Measurements from ENCODE around the gene JTB. TPM values are rescaled to one million over a fixed set of nuclear protein-coding genes. Genes with fewer than 3 reads are reported as not detected.

JTB gene
- 80.6 and 85.5 TPM in 2 replicates for total RNA-seq

GRCh38 chr1:153977250-153978240 is at the start of gene JTB:
Gene JTB, minus strand, starts transcription at chr1:153977674. Its CDS starts 422 bp downstream, at chr1:153977252.

GRCh38 chr1:153990468-153991150 is 13.1 kb upstream of the JTB start, which contains the start of gene RPS27:
Gene RPS27, plus strand, starts transcription at chr1:153990762. Its CDS starts 35 bp downstream, at chr1:153990797.

GRCh38 chr1:153985941-153986761 is 8.7 kb upstream of the JTB start, which contains the start of gene RAB13:
Gene RAB13, minus strand, starts transcription at chr1:153986339. Its CDS starts 103 bp downstream, at chr1:153986236.

DNA sequence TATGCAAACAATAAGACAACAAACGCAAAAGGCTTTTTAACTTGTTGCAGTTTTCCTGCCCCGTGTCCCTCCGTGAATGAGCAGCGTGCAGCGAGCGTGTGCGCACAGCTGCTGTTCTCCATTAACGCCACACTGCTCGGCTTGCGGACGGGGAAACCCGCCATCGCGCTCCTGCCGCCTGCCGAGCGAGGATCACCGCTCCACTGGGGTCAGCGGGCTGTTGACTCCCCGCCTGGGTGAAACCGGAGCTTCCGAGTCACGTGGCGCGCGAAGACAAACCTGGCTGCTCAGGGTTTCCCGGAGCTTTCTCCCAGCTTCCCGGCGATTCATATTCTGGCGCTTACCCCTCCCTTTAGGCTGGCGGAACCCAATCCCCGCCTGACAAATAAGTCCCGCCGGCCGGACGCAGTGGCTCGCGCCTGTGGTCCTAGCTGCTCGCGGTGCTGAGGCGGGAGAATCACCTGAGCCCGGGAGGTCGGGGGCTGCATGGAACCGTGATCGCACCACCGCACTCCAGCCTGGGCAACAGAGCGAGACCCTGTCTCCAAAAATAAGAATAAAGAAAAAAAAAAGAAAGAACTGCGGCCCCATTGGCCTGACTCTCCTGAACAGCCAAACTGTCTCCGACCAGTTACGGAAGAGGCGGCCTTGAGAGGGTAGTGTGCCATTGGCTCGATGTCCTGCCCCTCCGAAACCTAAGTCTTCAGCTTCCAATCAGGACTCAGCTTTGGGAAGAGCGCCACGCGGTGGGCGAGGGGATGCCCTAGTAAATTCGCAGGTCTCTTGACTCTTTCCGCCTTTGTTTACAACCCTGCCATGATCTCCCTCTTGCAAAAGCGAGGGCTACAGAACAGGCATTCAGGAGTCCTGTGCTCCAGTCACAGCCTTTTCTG is 10.1 kb downstream of the JTB start, which contains the start of gene CREB3L4:
Gene CREB3L4, plus strand, starts transcription at position 796 of the 893 bp plus-strand sequence. CDS start 624 bp downstream, outside the sequence.

DNA sequence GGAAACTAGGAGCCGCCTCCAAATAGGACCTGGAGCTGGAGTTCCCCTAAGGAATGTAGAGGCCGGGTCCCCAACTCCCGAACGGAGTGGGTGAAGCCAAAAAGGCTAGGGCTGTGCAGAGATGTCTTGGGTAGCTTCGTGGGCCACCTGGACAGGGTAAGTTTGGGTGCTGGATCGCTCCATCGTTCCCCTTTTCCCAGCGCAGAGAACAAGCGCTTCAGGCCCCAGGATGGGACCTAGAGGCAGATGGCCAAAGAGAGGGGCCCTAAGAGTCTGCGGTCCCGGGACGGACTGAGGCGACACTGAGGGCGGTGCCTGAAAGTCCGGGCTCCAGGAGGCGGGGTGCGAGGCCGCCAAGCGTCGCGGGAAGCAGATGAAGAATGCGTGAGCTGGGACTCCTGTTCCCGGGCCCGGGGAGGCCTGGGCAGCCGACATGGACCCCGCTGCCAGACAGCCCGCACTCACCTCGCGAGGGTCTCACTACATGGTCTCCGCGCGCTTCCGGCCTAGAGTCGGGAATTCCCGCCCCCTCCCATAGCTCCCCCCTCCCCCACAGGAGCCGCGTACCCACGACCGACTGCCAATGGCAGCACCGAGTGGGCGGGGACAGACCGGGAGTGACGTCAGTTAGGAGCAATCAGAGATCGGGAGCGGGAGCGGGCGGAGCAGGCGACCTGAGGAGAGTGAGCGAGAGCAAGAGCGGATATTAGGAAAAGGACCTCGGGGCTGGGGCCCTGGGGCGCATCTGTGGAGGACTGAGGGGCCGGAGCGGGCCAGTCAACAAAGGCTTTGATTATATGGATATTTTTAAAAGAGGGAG is 14.2 kb downstream of the JTB start, which contains the start of gene SLC39A1:
Gene SLC39A1, minus strand, starts transcription at position 508 of the 820 bp plus-strand sequence. CDS start 822 bp downstream, outside the sequence.

DNA sequence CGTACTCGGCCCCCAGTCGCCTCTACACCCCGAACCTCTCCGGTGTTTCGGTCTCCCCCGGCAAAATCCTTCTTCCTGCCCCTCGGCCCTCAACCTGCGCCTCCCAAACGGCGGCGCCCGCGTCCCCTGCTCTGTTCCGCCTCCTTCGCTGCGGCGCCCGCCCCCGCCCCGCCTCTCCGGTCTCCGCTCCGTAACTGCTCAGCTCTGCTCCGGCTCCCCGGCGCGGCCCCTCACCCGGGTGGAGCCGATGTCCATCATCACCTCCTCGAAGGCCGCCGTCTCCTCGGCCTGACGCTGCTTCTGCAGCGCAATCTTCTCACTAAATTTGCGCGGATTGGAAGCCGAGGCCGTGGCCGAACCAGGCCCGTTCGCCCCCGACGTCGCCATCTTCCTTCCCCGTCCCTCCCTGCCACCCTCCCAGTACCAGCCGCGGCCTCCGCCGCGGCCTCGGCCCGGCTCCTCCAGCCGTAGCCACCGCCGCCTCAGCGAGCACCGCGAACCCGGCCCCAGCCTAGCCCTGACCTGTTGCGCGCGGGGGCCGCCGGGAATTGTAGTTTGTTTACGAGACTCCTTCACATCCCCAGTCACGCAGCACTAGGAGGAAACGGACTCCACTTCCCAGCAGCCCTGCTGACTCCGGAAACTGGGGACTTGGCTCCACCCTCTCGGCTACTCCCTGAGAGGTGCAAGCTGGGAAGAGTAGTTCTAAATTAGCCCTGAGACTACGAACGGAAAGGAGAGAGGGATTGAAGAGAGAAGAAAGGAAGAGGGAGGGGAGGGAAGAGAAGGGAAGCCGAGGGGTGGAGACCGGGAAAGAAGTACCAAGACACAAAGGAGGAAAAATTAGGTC is 19.1 kb downstream of the JTB start, which contains the start of gene CRTC2:
Gene CRTC2, minus strand, starts transcription at position 502 of the 850 bp plus-strand sequence. Its CDS starts 115 bp downstream, at position 387.

GRCh38 chr1:153946622-153947241 is 30.7 kb downstream of the JTB start, which contains the start of gene DENND4B:
Gene DENND4B, minus strand, starts transcription at chr1:153946718. Its CDS starts 2,344 bp downstream, at chr1:153944374.

Other genes with a start within 250 kb of the JTB start
- gene INTS3, start 249.6 kb downstream of the JTB start, total RNA-seq: 15.0 and 18.9 TPM in 2 replicates
- gene SLC27A3, start 202.3 kb downstream of the JTB start, total RNA-seq: 41.2 and 59.6 TPM in 2 replicates
- gene GATAD2B, start 54.7 kb downstream of the JTB start, total RNA-seq: 4.8 and 5.8 TPM in 2 replicates
- gene DENND4B, start 31.0 kb downstream of the JTB start, total RNA-seq: 8.5 and 9.0 TPM in 2 replicates
- 3.2 and 3.3 TPM in 2 replicates for gene CRTC2, start 19.1 kb downstream of the JTB start, total RNA-seq
- gene SLC39A1, start 14.1 kb downstream of the JTB start, total RNA-seq: 107 and 131 TPM in 2 replicates
- gene CREB3L4, start 9.8 kb downstream of the JTB start, total RNA-seq: 6.6 and 7.0 TPM in 2 replicates
- 71.4 and 84.1 TPM in 2 replicates for gene RAB13, start 8.7 kb upstream of the JTB start, total RNA-seq
- 1,857 and 2,280 TPM in 2 replicates for gene RPS27, start 13.1 kb upstream of the JTB start, total RNA-seq
- gene NUP210L, start 177.4 kb upstream of the JTB start, total RNA-seq: 0.11 and 0.17 TPM in 2 replicates
- gene TPM3, start 214.4 kb upstream of the JTB start, total RNA-seq: 347 and 394 TPM in 2 replicates
- not detected in 2 replicates for gene CFAP141, start 228.7 kb upstream of the JTB start, total RNA-seq
- 39.9 and 54.1 TPM in 2 replicates for gene UBAP2L, start 243.3 kb upstream of the JTB start, total RNA-seq